AG09309 (cell line): ENCODE results near the gene AFTPH.

ENCODE experiments used
- DNase-seq: peaks from one replicate; pipeline ENCODE4 v3.0.0-alpha.2; 2010; ENCODE audit warnings: low read depth
- H3K4me3 ChIP-seq: 2 replicates; pipeline ENCODE4 v1.5.1; 2011; ENCODE audit warnings: mild to moderate bottlenecking, low read depth, low read length, moderate library complexity; ENCODE audit not compliant: control insufficient read depth
- TF ChIP-seq, protein P1 (sequence below): IDR thresholded peaks from 2 replicates; pipeline ENCODE4 v1.5.1; 2011; ENCODE audit warnings: mild to moderate bottlenecking, low read depth, low read length, inconsistent platforms; ENCODE audit not compliant: insufficient read depth, control insufficient read depth; ENCODE audit errors: missing control alignments

Gene AFTPH, protein sequence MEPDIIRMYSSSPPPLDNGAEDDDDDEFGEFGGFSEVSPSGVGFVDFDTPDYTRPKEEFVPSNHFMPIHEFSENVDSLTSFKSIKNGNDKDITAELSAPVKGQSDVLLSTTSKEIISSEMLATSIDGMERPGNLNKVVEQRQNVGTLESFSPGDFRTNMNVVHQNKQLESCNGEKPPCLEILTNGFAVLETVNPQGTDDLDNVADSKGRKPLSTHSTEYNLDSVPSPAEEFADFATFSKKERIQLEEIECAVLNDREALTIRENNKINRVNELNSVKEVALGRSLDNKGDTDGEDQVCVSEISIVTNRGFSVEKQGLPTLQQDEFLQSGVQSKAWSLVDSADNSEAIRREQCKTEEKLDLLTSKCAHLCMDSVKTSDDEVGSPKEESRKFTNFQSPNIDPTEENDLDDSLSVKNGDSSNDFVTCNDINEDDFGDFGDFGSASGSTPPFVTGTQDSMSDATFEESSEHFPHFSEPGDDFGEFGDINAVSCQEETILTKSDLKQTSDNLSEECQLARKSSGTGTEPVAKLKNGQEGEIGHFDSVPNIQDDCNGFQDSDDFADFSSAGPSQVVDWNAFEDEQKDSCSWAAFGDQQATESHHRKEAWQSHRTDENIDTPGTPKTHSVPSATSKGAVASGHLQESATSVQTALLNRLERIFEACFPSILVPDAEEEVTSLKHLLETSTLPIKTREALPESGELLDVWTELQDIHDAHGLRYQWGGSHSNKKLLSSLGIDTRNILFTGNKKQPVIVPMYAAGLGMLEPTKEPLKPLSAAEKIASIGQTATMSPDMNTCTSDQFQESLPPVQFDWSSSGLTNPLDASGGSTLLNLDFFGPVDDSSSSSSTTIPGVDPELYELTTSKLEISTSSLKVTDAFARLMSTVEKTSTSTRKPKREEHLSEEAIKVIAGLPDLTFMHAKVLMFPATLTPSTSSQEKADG

DNA sequence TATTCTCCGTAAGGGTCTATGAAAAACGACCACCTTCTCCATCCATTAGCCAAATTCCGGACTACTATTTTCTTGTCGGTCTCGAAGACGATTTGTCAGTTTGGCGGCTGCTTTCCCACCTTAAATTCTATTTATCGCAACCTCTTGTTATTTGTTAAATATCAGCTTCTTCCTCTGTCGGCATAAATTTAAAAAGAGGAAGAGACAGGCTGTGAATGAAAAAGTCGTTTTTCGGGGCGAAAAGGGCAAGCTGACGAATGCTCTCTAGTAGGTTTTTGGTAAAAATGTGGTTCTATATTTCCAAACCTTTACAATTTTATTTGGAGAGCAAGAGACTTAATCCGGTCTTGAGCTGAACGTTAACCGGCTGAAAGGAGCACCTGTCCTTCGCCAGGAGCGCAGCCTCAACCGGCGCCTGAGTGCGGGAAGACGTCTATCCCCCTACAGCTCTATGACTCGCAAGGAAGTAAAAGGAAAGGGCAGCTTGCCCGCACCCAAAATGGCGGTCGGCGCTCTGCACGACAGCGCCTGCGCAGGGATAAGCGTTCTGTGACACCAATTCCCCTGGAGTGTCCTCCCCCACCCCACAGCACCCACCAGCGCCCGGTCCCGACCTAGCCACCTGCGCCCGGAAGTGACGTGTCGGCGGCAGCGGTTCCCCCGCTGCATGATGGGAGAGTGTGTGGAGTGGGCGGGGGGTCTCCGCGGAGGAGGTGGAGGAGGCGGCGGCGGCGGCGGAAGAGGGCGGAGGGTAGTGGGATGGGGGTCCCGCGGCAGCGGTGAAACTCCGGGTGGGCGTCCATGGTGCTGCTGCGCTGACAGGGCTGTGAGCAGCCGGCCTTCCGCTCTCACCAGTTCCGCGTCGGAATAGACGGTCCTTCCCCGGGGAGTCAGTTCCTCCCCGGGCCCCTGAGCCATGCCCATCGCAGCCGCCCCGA lies at the start of gene AFTPH:
Gene AFTPH (plus strand): TSS at position 663 of the 938 bp plus-strand sequence. CDS start 27,147 bp downstream, outside the sequence.
- DNase-seq: peak; percentile 91
- H3K4me3 ChIP-seq: peak within 1 kb of the TSS; percentile 85
- TF ChIP-seq, protein P1, sequence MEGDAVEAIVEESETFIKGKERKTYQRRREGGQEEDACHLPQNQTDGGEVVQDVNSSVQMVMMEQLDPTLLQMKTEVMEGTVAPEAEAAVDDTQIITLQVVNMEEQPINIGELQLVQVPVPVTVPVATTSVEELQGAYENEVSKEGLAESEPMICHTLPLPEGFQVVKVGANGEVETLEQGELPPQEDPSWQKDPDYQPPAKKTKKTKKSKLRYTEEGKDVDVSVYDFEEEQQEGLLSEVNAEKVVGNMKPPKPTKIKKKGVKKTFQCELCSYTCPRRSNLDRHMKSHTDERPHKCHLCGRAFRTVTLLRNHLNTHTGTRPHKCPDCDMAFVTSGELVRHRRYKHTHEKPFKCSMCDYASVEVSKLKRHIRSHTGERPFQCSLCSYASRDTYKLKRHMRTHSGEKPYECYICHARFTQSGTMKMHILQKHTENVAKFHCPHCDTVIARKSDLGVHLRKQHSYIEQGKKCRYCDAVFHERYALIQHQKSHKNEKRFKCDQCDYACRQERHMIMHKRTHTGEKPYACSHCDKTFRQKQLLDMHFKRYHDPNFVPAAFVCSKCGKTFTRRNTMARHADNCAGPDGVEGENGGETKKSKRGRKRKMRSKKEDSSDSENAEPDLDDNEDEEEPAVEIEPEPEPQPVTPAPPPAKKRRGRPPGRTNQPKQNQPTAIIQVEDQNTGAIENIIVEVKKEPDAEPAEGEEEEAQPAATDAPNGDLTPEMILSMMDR: no peak

DNA sequence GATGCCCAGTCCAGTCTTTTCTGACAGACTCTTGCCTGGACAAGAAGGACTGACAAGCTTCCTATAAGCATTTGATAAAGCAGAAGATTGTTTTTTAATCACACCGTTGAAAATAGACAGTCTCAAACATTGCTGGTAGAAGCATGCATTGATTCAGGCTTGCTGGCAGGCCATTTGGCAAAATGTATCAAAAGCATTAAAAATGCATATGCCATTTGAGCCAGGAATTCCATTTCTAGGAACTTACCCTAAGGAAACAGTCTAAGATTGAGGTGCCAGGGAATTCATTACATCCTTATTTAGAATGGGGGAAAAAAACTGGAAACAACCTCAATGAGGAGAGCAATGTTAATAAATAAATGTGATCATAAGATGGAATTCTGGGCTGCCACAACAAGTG lies 49.5 kb upstream of the AFTPH start:
- DNase-seq: no peak
- no peak overlapping the region for H3K4me3 ChIP-seq
- TF ChIP-seq, protein P1: no peak

DNA sequence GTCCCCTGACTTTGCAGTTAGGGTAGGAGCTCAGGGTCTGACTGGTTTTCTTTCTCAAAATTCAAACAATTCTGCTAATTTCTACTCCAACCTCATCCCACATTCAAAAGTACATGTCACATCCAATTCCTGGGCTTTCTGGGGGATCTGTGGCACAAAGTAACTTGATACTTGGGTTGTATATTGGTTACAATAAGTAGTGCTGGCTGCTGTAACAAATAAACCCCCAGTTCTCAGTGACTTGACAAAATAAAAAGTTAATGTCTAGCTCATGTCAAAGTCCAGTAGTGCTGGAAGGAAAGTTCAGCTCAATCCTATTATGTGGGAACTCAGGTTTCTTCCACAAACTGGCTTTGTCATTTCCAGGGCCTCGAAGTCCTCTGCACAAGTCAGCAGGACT lies 47.1 kb upstream of the AFTPH start:
- TF ChIP-seq, protein P1: no peak
- no peak for DNase-seq
- H3K4me3 ChIP-seq: no peak overlapping the region

DNA sequence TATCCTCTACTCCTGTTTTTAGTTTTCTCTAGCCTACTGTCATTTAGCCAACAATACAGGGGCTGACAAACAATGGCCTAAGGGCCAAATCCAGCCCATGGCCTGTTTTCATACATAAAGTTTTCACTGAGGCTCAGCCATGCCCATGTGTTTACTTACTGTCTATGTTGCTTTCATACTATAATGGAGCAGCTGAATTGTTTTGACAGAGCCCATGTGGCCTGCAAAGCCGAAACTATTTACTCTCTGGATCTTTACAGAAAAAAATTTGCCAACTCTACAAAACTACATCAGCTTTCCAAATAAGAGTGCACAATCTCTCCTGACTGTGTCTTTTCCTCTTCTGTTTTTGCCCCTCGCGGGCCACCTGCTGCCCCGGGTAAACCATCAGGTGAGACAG lies 46.1 kb upstream of the AFTPH start:
- TF ChIP-seq, protein P1: no peak
- no peak overlapping the region for H3K4me3 ChIP-seq
- DNase-seq: no peak

DNA sequence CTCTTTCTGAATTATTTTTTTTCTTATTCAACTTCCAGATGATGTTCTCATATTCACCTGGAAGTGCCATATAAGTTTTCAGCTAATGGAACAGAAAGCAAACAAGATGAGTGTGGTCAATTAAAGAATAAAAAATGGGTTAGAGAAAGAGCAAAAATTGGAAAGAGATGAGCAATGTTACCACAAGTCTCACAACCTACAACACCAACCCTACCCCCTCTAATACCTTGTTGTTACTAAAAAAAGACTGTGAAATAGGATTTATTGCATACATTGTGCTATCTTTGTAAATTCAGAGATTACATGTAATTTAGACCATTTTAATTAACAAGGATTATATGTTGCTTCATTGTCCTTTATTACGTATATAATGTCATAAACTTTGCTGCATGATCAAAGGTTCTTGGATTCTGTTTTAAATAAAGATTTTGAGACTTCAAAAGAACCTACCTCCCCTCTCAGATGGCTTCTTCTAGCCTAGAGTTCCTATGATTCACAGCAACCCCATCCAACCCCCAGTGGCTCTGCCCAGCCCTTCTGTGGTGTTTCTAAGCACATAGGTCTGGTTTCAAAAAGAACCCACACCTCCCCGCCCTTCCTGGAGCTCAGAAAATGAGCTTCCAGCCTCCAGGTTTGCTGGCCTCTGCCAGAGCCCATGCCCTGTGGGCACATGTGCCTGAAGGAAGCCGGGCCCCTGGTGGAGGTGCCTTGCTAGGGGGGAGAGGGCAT lies 45.5 kb upstream of the AFTPH start:
- no peak for DNase-seq
- TF ChIP-seq, protein P1: no peak
- no peak overlapping the region for H3K4me3 ChIP-seq
